Lung microvascular endothelial cell (primary cell): ENCODE data around the gene FAM76B. TPM values are rescaled to one million over a fixed set of nuclear protein-coding genes. Genes with fewer than 3 reads are reported as not detected.

ENCODE experiments used
- DNase-seq, 2 donors: peaks; one replicate each; pipeline versions ENCODE4 v3.0.0 to v3.0.0-alpha.2; 2010; ENCODE audit warnings: low read depth in 2 of 2
- total RNA-seq: library from RNA; depleted of rRNA; stranded (reverse); fragments of >200 nt; gene quantifications from 2 replicates; pipeline ENCODE4 v1.2.1, GENCODE V29; 2014

FAM76B gene
- total RNA-seq, 1 donor from 2014 or later = 17.7 TPM

GRCh38 chr11:95732930-95733602 lies 56.5 kb downstream of the FAM76B start:
- no peak for DNase-seq

DNA sequence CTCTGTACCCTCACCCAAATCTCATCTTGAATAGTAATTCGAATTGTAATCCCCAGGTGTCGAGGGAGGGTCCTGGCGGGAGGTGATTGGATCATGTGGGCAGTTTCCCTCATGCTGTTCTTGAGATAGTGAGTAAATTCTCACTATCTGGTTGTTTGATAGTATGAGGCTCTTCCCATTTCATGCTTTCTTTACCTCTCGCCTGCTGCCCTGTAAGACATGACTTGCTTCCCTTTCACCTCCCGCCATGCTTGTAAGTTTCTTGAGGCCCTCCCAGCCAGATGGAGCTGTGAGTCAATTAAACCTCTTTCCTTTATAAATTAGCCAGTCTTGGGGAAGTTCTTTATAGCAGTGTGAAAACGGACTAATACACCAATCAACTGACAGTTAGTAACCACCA lies 60.1 kb downstream of the FAM76B start:
- no peak for DNase-seq

DNA sequence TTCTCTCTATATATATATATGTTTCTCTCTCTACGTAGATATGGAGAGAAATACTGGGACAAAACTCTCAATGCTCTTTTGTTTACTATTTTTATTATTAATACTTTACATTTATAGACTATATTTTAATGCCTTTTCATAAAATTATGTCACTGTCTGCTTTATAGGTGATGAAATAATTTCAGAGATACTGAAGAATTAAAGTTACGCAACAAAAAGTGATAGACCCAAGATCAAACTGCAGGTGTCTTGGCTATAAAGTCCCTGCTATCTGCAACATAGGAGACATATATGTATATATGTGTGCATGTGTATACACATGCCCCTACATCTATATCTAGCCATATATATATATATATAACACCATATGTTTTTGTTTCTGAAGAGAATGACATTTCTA lies 60.8 kb downstream of the FAM76B start:
- DNase-seq = no peak

GRCh38 chr11:95728094-95728493 lies 61.5 kb downstream of the FAM76B start:
- DNase-seq = no peak

DNA sequence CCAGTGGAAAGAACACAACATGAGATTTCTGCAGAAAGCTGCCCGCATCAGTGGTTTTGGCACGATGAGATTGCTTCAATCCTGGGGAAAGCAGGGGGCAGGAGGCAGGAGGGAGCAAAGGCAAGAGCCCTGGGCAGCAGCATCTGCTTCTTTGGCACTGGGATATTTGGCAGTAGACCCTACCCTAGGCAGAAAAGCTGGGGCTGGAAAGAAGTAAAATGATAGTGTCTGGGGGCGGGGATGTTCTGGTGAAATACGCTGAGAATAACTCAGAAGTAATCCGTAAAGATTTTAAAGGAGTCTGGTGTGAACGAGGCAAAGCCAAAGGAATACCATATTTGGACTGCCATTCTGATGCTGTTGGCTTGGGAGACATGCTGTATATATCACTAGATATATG lies 62.0 kb downstream of the FAM76B start:
- DNase-seq = no peak

GRCh38 chr11:95727111-95727510 lies 62.5 kb downstream of the FAM76B start:
- no peak for DNase-seq

DNA sequence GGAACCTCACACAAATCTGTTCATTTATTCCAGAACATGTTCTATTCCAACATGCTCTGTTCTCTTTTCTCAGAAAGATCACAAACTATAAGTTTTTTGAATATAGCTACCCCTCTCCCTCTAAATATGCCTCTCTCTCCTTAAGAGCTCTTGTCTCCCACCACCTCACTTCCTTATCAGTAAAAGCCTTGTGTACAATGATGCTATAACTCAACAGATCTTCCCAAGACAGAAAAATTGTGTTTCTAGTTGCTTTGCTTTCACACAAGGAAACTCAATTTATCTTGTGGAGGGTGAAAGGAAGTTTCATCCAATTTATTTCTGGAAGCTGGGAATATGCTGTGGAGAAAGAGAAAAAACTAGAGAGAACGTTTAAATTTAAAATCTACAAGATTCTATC lies 64.4 kb downstream of the FAM76B start:
- no peak for DNase-seq

DNA sequence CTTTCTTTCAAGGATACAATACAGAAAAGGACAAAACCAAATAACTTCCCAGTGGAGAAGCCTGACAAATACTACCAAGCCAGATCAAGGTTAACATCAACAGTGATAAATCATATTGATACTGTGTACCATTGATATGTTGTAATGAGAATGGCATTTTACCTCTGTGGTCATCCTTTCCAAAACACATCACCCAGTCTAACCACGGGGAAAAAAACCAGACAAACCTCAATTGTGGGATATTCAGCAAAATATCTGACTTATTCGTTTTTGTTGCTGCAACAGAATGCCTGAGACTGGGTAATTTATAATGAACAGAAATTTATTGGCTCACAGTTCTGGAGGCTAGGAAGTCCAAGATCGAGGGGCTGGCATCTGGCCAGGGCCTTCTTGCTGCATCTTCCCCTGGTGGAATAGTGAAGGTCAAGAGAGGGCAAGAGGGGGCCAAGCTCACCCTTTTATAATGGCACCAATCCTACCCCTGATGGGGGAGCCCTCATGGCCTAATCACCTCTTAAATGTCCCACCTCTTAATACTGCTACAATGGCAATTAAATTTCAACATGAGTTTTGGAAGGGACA lies 66.1 kb downstream of the FAM76B start:
- no peak for DNase-seq

GRCh38 chr11:95720195-95720594 lies 69.4 kb downstream of the FAM76B start:
- no peak for DNase-seq

Other genes starting within 250 kb of the FAM76B start
- gene CEP57, start 716 bp upstream of the FAM76B start, total RNA-seq = 20.6 and 24.2 TPM in 2 replicates
- 36.5 and 42.7 TPM in 2 replicates for gene MTMR2, start 134.3 kb upstream of the FAM76B start, total RNA-seq